NCI-H345 (cell line): ENCODE measurements around the gene FHIP1A.

Experiments
- DNase-seq: peaks from one replicate; lab custom pipeline; 2025; lab: John Stamatoyannopoulos, UW

FHIP1A gene

GRCh38 chr4:151458148-151458547 lies 49.2 kb downstream of the FHIP1A start:
- DNase-seq = no peak
